Spleen (tissue), 7 donors: ENCODE measurements around the gene FSTL1.

ENCODE experiments used
- POLR2A ChIP-seq, 3 donors: fragments of 450-650 bp; IDR thresholded peaks; one replicate each; pipeline ENCODE4 v1.5.1; 2017; ENCODE audit warnings: antibody characterized with exemption in 3 of 3, mild to moderate bottlenecking in 1 of 3
- POLR2AphosphoS5 ChIP-seq, 3 donors: sonication (generic); formaldehyde crosslinking; IDR thresholded peaks; one replicate each; pipeline ENCODE4 v1.5.1; 2017; ENCODE audit warnings: antibody characterized with exemption in 3 of 3
- TF ChIP-seq, protein P1 (sequence below), 11 experiments: fragments of 200-600 bp in 7 of 11; fragments of 450-650 bp in 4 of 11; sonication (generic) in 4 of 11; IDR thresholded peaks in 8 of 11; conservative IDR thresholded peaks in 3 of 11; 1 replicate in 7 of 11; 2 replicates in 4 of 11; pipeline versions ENCODE4 v1.4.0 to v1.8.0; 2016 to 2021; ENCODE audit warnings: antibody characterized with exemption in 11 of 11, inconsistent platforms in 4 of 11, mild to moderate bottlenecking in 1 of 11
- donor health status: DM: no; HTN: no; CAD: no; lungs with moderate emphysema.
- donor health status: DM: no; HTN: no; CAD: no.
- donor health status: DM: no; HTN: no; CAD: no.

GRCh38 chr3:120418866-120419490 lies 31.8 kb downstream of the FSTL1 start:
- TF ChIP-seq POLR2A (IDR thresholded peaks at IDR 0.05): no peak
- TF ChIP-seq POLR2AphosphoS5 (IDR thresholded peaks at IDR 0.05): no peak
- TF ChIP-seq, protein P1, sequence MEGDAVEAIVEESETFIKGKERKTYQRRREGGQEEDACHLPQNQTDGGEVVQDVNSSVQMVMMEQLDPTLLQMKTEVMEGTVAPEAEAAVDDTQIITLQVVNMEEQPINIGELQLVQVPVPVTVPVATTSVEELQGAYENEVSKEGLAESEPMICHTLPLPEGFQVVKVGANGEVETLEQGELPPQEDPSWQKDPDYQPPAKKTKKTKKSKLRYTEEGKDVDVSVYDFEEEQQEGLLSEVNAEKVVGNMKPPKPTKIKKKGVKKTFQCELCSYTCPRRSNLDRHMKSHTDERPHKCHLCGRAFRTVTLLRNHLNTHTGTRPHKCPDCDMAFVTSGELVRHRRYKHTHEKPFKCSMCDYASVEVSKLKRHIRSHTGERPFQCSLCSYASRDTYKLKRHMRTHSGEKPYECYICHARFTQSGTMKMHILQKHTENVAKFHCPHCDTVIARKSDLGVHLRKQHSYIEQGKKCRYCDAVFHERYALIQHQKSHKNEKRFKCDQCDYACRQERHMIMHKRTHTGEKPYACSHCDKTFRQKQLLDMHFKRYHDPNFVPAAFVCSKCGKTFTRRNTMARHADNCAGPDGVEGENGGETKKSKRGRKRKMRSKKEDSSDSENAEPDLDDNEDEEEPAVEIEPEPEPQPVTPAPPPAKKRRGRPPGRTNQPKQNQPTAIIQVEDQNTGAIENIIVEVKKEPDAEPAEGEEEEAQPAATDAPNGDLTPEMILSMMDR (IDR thresholded peaks at IDR 0.05 in 8 of 11, conservative IDR thresholded peaks at IDR 0.05 in 3 of 11): peak in 4 of 11 experiments; percentile 26 to 41 (median 36)
